H1 (cell line): ENCODE measurements around the gene PRKCZ. TPM values are rescaled to one million over a fixed set of nuclear protein-coding genes. Genes with fewer than 3 reads are reported as not detected.

Experiments
- ASH2L ChIP-seq: fragments of 200-600, 300-600 bp; sonication (generic); IDR thresholded peaks from one replicate; pipeline ENCODE4 v1.7.1; 2017; ENCODE audit warnings: low read length
- CEBPB ChIP-seq: IDR thresholded peaks from 2 replicates; pipeline ENCODE4 v1.6.1; 2012; ENCODE audit warnings: low read depth, low read length
- POLR2AphosphoS5 ChIP-seq: IDR thresholded peaks from 2 replicates; pipeline ENCODE4 v1.6.1; 2011; ENCODE audit warnings: low read depth, low read length
- SIX5 ChIP-seq: IDR thresholded peaks from 2 replicates; pipeline ENCODE4 v1.6.1; 2011; ENCODE audit warnings: mild to moderate bottlenecking, low read depth, low read length
- SP2 ChIP-seq: IDR thresholded peaks from 2 replicates; pipeline ENCODE4 v1.6.1; 2012; ENCODE audit warnings: mild to moderate bottlenecking, low read length, inconsistent platforms
- polyA plus RNA-seq, 7 experiments: library from polyadenylated mRNA; depleted of rRNA in 3 of 7; stranded (reverse) in 5 of 7; unstranded in 2 of 7; fragments of >200 nt in 5 of 7; fragments of 200-250 nt in 2 of 7; gene quantifications; 1 replicate in 5 of 7; 2 replicates in 1 of 7; 4 replicates in 1 of 7; pipeline versions ENCODE4 v1.2.1 to v1.2.3, GENCODE V29; 2011 to 2013; ENCODE audit warnings: missing spikeins in 2 of 7, mixed read lengths in 2 of 7
- total RNA-seq: library from RNA; stranded (reverse); fragmentation: NEBNext Ultra II Directional; extraction: Animal tissue kit (Norgen Biotek cat#: 25700); gene quantifications from 2 replicates; pipeline ENCODE4 v1.2.1, GENCODE V29; 2021

PRKCZ gene
- total and polyA plus RNA-seq, 2 of the 8 experiments (the other 6 are each of a cell fraction or from before 2014, with no cell fraction given) = 37.4 to 45.1 TPM

GRCh38 chr1:2016123-2016522 lies 34.1 kb upstream of the PRKCZ start (continued):
- TF ChIP-seq ASH2L (no peak), CEBPB (no peak), SP2 (no peak), POLR2AphosphoS5 (no peak), SIX5 (no peak)
